ENCODE results near the gene PAOX. TPM values are rescaled to one million over a fixed set of nuclear protein-coding genes. Genes with fewer than 3 reads are reported as not detected.

Gene PAOX
- total RNA-seq, 6 experiments from 2014 or later = 9.4 to 15.9 (median 11.9) TPM

GRCh38 chr10:133394064-133394663, 15.1 kb downstream of the PAOX start, which contains the start of gene MTG1:
Gene MTG1, plus strand, starts transcription at chr10:133394157. Its CDS starts 64 bp downstream, at chr10:133394221.
- 0% methylated on average over 4 of the region's 69 CpGs for WGBS (ENCODE audit: insufficient coverage, low coverage, low lambda C conversion rate, missing lambda C conversion rate)
- H3K4me3 ChIP-seq = peak within 1 kb of the TSS; percentile 87 to 95 (median 88)

GRCh38 chr10:133394801-133395221, 15.7 kb downstream of the PAOX start:
- 19% methylated on average over 9 of the region's 21 CpGs for WGBS (ENCODE audit: insufficient coverage, low coverage, low lambda C conversion rate, missing lambda C conversion rate)
- peak overlapping the region; percentile 59 to 70 (median 67) for H3K27ac ChIP-seq
- peak in 2 of 3 donors; percentile 26 to 31 for DNase-seq
- H3K36me3 ChIP-seq = peaks cover 0 to 22% (median 7%) of the 10 kb centered on the region in 4 donors
- no peaks in the 10 kb centered on the region for H3K27me3 ChIP-seq
- no peaks in the 10 kb centered on the region for H3K9me3 ChIP-seq
- H3K4me3 ChIP-seq = peak overlapping the region; percentile 87 to 95 (median 88)
- TF ChIP-seq POLR2A (IDR thresholded peaks at IDR 0.05) (no peak), CTCF (IDR thresholded peaks at IDR 0.05) (no peak)
- peaks cover 0 to 14% (median 4%) of the 10 kb centered on the region in 4 donors for H3K4me1 ChIP-seq
- intact Hi-C loops (cut with DNase I) = no loop called here
- no peak for ATAC-seq

More at GRCh38 chr10:133394064-133394663, 15.1 kb downstream of the PAOX start, which contains the start of gene MTG1:
- DNase-seq (peak; percentile 96), ATAC-seq (peak; percentile 95 to 98 (median 96))
- peak; percentile 75 for TF ChIP-seq POLR2A (IDR thresholded peaks at IDR 0.05)
- peak; percentile 5 to 32 (median 32) for TF ChIP-seq CTCF (IDR thresholded peaks at IDR 0.05)
- Histone ChIP-seq H3K9me3 (no peaks in the 10 kb centered on the region), H3K4me1 (peaks cover 0 to 14% (median 4%) of the 10 kb centered on the region in 4 donors), H3K36me3 (peaks cover 0 to 16% (median 6%) of the 10 kb centered on the region in 4 donors), H3K27me3 (no peaks in the 10 kb centered on the region), H3K27ac (peak within 1 kb of the TSS; percentile 59 to 70 (median 67))
- intact Hi-C loops (cut with DNase I) = no loop called here

- H3K4me1 ChIP-seq = peaks cover 0 to 14% (median 4%) of the 10 kb centered on the region in 4 donors
- peaks cover 0 to 23% (median 7%) of the 10 kb centered on the region in 4 donors for H3K36me3 ChIP-seq
- no peak for TF ChIP-seq POLR2A (IDR thresholded peaks at IDR 0.05)
- TF ChIP-seq CTCF (IDR thresholded peaks at IDR 0.05) = no peak
- no peak overlapping the region for H3K4me3 ChIP-seq
- 92% methylated on average over 17 of the region's 19 CpGs for WGBS (ENCODE audit: insufficient coverage, low coverage, low lambda C conversion rate, missing lambda C conversion rate)
- H3K27me3 ChIP-seq = no peaks in the 10 kb centered on the region
- no peaks in the 10 kb centered on the region for H3K9me3 ChIP-seq
- ATAC-seq = no peak
- intact Hi-C loops (cut with DNase I) = no loop called here
- DNase-seq = peak in 2 of 3 donors; percentile 13 to 36
- no peak overlapping the region for H3K27ac ChIP-seq
Observed at GRCh38 chr10:133396035-133396624, 17.1 kb downstream of the PAOX start.

- Histone ChIP-seq H3K27ac (no peak overlapping the region), H3K4me3 (no peak overlapping the region), H3K36me3 (peaks cover 0 to 34% (median 11%) of the 10 kb centered on the region in 4 donors), H3K4me1 (peaks cover 0 to 14% (median 4%) of the 10 kb centered on the region in 4 donors), H3K9me3 (no peaks in the 10 kb centered on the region), H3K27me3 (no peaks in the 10 kb centered on the region)
- TF ChIP-seq POLR2A (IDR thresholded peaks at IDR 0.05) (no peak), CTCF (IDR thresholded peaks at IDR 0.05) (no peak)
- intact Hi-C loops (cut with DNase I) = no loop called here
- ATAC-seq (no peak), DNase-seq (peak in 1 of 3 donors; percentile 21)
- 92% methylated on average over 7 of the region's 7 CpGs for WGBS (ENCODE audit: insufficient coverage, low coverage, low lambda C conversion rate, missing lambda C conversion rate)
Observed at GRCh38 chr10:133397938-133398337, 18.9 kb downstream of the PAOX start.

Data from right lobe of liver (tissue), 6 donors.